Right lobe of liver (tissue), 6 donors: ENCODE data around the gene NOD1. TPM values are rescaled to one million over a fixed set of nuclear protein-coding genes. Genes with fewer than 3 reads are reported as not detected.

Source experiments
- ATAC-seq, 4 donors: fragments of 200-7000 bp; cut with Tn5 transposase; one replicate each; pipeline ENCODE4 v1.9.1; 2020; ENCODE audit warnings: mild to moderate bottlenecking in 4 of 4, moderate library complexity in 4 of 4
- DNase-seq, 3 donors: peaks; one replicate each; pipeline ENCODE4 v3.0.0-alpha.2; 2020
- H3K27ac ChIP-seq, 3 donors: fragments of 200-600 bp; one replicate each; pipeline ENCODE4 v1.8.0; 2022
- H3K27me3 ChIP-seq, 2 donors: fragments of 200-600 bp; one replicate each; pipeline ENCODE4 v1.8.0; 2022
- H3K36me3 ChIP-seq, 4 donors: fragments of 200-600 bp; sonication (generic) in 1 of 4; one replicate each; pipeline versions ENCODE4 v1.5.1 to v1.8.0; 2017 to 2022; ENCODE audit warnings: control low read depth in 1 of 4
- H3K4me1 ChIP-seq, 4 donors: fragments of 200-600 bp; sonication (generic) in 1 of 4; one replicate each; pipeline versions ENCODE4 v1.5.1 to v1.8.0; 2017 to 2022; ENCODE audit warnings: control low read depth in 1 of 4
- H3K4me3 ChIP-seq, 3 donors: fragments of 200-600 bp; one replicate each; pipeline ENCODE4 v1.8.0; 2022
- H3K9me3 ChIP-seq, 4 donors: fragments of 200-600 bp; sonication (generic) in 1 of 4; one replicate each; pipeline versions ENCODE4 v1.5.1 to v1.8.0; 2017 to 2022; ENCODE audit warnings: control low read depth in 1 of 4
- CTCF ChIP-seq, 4 donors: fragments of 200-600 bp in 3 of 4; fragments of 450-650 bp in 1 of 4; IDR thresholded peaks; one replicate each; pipeline versions ENCODE4 v1.5.1 to v1.8.0; 2016 to 2022; ENCODE audit warnings: antibody characterized with exemption in 4 of 4, mild to moderate bottlenecking in 2 of 4
- POLR2A ChIP-seq: fragments of 450-650 bp; IDR thresholded peaks from one replicate; pipeline ENCODE4 v1.6.1; 2017; ENCODE audit warnings: antibody characterized with exemption, mild to moderate bottlenecking
- WGBS: methylation state at CpG from one replicate; pipeline ENCODE4 v1.1.6; 2018; ENCODE audit warnings: low coverage, low lambda C conversion rate; ENCODE audit not compliant: insufficient coverage; ENCODE audit errors: missing lambda C conversion rate; 5-methylcytosine and 5-hydroxymethylcytosine counted together
- intact Hi-C, 2 donors: fragments of 100-400 bp; cut with DNase I; formaldehyde crosslinking; loops; one replicate each; pipeline versions ENCODE4 v1.11.2 to v1.14.1; 2022
- total RNA-seq, 6 experiments: library from RNA; depleted of rRNA in 2 of 6; stranded (reverse); fragments of >200 nt in 2 of 6; fragmentation: NEBNext Ultra II Directional in 3 of 6; extraction: Animal tissue kit (Norgen Biotek cat#: 25700) in 3 of 6; gene quantifications; one replicate each; pipeline versions ENCODE4 v1.1.0 to v1.2.4, GENCODE V29; 2016 to 2023
- donor health status: DM: no; HTN: yes; CAD: no.
- donor health status: DM: no; HTN: no; CAD: no.
- donor health status: DM: no; HTN: no; CAD: no.
- donor health status: DM: no; HTN: yes; CAD: no.
- donor health status: DM: no; HTN: yes; CAD: no.

Gene NOD1
- total RNA-seq, 6 experiments from 2014 or later = 1.7 to 5.3 (median 2.7) TPM

GRCh38 chr7:30430777-30431176 is 47.8 kb downstream of the NOD1 start:
- H3K27me3 ChIP-seq = no peaks in the 10 kb centered on the region
- 69% methylated on average over 1 of the region's 1 CpG for WGBS
- H3K9me3 ChIP-seq = no peaks in the 10 kb centered on the region
- ATAC-seq (peak in 1 of 4 donors; percentile 3), DNase-seq (no peak)
- H3K4me1 ChIP-seq = peaks cover 0 to 46% (median 14%) of the 10 kb centered on the region in 4 donors
- intact Hi-C loops = no loop called here
- TF ChIP-seq POLR2A = no peak
- no peak for TF ChIP-seq CTCF (IDR thresholded peaks at IDR 0.05)
- H3K36me3 ChIP-seq = no peaks in the 10 kb centered on the region
- H3K4me3 ChIP-seq = no peak overlapping the region
- H3K27ac ChIP-seq = no peak overlapping the region

GRCh38 chr7:30430276-30430675 is 48.3 kb downstream of the NOD1 start:
- no peak for TF ChIP-seq POLR2A
- TF ChIP-seq CTCF (IDR thresholded peaks at IDR 0.05) = no peak
- intact Hi-C loops = no loop called here
- H3K27me3 ChIP-seq = no peaks in the 10 kb centered on the region
- peaks cover 0 to 46% (median 14%) of the 10 kb centered on the region in 4 donors for H3K4me1 ChIP-seq
- H3K36me3 ChIP-seq = no peaks in the 10 kb centered on the region
- H3K27ac ChIP-seq = no peak overlapping the region
- 76% methylated on average over 4 of the region's 7 CpGs for whole genome bisulfite sequencing
- ATAC-seq = peak; percentile 13 to 35 (median 22)
- no peak for DNase-seq
- no peak overlapping the region for H3K4me3 ChIP-seq
- no peaks in the 10 kb centered on the region for H3K9me3 ChIP-seq

- Histone ChIP-seq H3K27ac (peak overlapping the region in 1 of 3 donors; percentile 54), H3K36me3 (no peaks in the 10 kb centered on the region), H3K9me3 (no peaks in the 10 kb centered on the region), H3K27me3 (no peaks in the 10 kb centered on the region), H3K4me3 (no peak overlapping the region), H3K4me1 (peaks cover 0 to 46% (median 14%) of the 10 kb centered on the region in 4 donors)
- WGBS = 55% methylated on average over 3 of the region's 5 CpGs
- DNase-seq (no peak), ATAC-seq (peak; percentile 54 to 78 (median 72))
- intact Hi-C loops = loop anchor here in 1 of 2 donors (10.0 kb wide), 1 partner anchor 254 kb away; no protein-coding TSS in a partner anchor
- TF ChIP-seq CTCF (IDR thresholded peaks at IDR 0.05) = no peak
Measured at GRCh38 chr7:30429156-30429530, 49.4 kb downstream of the NOD1 start.

- peak in 3 of 4 donors; percentile 2 to 8 (median 3) for ATAC-seq
- Histone ChIP-seq H3K27ac (peak overlapping the region in 1 of 3 donors; percentile 54), H3K36me3 (no peaks in the 10 kb centered on the region), H3K4me3 (no peak overlapping the region), H3K27me3 (no peaks in the 10 kb centered on the region), H3K4me1 (peaks cover 0 to 44% (median 13%) of the 10 kb centered on the region in 4 donors), H3K9me3 (no peaks in the 10 kb centered on the region)
- no peak for TF ChIP-seq POLR2A
- no peak for TF ChIP-seq CTCF (IDR thresholded peaks at IDR 0.05)
- WGBS = 71% methylated on average over 6 of the region's 7 CpGs
- intact Hi-C loops = loop anchor here in 1 of 2 donors (10.0 kb wide), 1 partner anchor 254 kb away; no protein-coding TSS in a partner anchor
- no peak for DNase-seq
Measured at GRCh38 chr7:30428246-30429155, 50.1 kb downstream of the NOD1 start.
